CD1c-positive myeloid dendritic cell (primary cell): Measurements from ENCODE around the gene AGXT.

ENCODE experiments used
- DNase-seq: peaks from one replicate; pipeline ENCODE4 v3.0.0-alpha.2; 2016; ENCODE audit errors: extremely low spot score

AGXT gene

GRCh38 chr2:240885566-240885965 lies 16.9 kb downstream of the AGXT start:
- DNase-seq: no peak

GRCh38 chr2:240886023-240886565 lies 17.5 kb downstream of the AGXT start:
- DNase-seq: no peak

GRCh38 chr2:240886678-240887609 lies 18.3 kb downstream of the AGXT start:
- no peak for DNase-seq

GRCh38 chr2:240887631-240888030 lies 19.0 kb downstream of the AGXT start:
- no peak for DNase-seq

GRCh38 chr2:240888130-240888889 lies 19.7 kb downstream of the AGXT start:
- DNase-seq: no peak

GRCh38 chr2:240888890-240889573 lies 20.4 kb downstream of the AGXT start:
- no peak for DNase-seq

GRCh38 chr2:240889601-240890560 lies 21.3 kb downstream of the AGXT start:
- DNase-seq: no peak

GRCh38 chr2:240890691-240891090 lies 22.1 kb downstream of the AGXT start:
- no peak for DNase-seq

GRCh38 chr2:240891492-240892340 lies 23.1 kb downstream of the AGXT start:
- no peak for DNase-seq

- no peak for DNase-seq
These were observed 23.7 kb downstream of the AGXT start for GRCh38 chr2:240892356-240892755.

- no peak for DNase-seq
These were observed 24.3 kb downstream of the AGXT start for GRCh38 chr2:240892925-240893324.

GRCh38 chr2:240893363-240893844 lies 24.8 kb downstream of the AGXT start:
- DNase-seq: no peak

- DNase-seq: no peak
These were observed 25.4 kb downstream of the AGXT start for GRCh38 chr2:240894006-240894405.

- DNase-seq: no peak
These were observed 26.4 kb downstream of the AGXT start for GRCh38 chr2:240894836-240895558.

- DNase-seq: no peak
These were observed 27.2 kb downstream of the AGXT start, which contains the start of gene MAB21L4 for GRCh38 chr2:240895656-240896388. TSS of gene MAB21L4 (minus strand) at chr2:240896156. CDS start at chr2:240895997, 159 bp downstream.

- no peak for DNase-seq
These were observed 27.8 kb downstream of the AGXT start for GRCh38 chr2:240896394-240896793.

GRCh38 chr2:240896871-240897692 lies 28.5 kb downstream of the AGXT start:
- no peak for DNase-seq
